Measurements from ENCODE around the gene LARP6.

LARP6 gene

DNA sequence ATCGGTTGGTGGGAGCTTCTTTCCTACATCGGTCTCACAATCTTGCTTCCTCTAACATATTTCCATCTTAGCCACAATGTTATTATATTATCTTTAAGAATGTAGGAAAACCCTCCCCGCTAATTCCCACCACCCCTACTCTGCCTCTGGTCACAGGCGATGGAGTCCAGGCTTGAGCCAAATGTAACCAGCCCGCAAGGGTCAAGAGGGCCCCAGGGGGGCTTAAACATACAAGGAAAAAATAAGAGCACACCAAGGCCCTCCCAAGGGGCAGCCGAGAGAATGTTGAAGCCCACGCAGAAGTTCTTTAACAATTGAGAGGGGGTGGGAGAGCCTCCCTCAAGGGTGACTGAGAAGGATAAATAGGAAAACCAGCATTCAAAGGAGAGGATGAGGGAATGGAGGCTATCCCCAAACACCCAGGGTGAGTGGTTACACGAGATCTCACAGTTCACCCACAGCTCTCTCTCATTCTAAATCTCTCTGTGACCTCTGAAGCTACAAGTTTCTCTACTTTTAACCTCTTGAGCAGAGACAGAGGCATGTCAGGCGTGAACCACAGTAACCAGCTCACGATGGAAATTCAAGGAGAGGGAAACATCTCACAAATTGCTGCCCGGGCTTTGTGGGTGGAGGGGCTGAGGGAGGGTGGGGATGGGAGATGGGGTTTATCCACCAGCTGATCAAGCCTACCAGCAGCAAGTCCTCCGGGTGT is 59.2 kb downstream of the LARP6 start:
- no peak for DNase-seq (ENCODE audit: low read depth)

DNA sequence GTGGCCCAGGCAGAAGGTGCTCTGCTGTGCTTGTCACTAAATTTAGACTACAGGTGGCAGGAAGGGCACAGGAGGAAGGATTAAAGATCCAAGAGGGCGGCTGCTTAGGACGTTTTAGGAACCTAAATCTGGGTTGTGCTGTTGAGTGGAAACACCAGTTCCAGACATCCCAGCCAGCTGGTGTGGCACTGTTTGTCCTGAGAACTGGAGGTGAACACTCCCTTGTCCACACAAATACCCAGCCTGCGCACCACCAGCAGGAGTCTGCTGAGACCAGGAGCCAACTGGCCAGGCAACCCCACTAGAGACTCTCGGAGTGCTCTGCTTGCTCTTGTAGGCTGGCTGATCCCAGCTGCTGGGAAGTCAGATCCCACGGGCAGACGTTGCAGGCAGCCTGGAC is 60.3 kb downstream of the LARP6 start:
- DNase-seq (ENCODE audit: low read depth): no peak

DNA sequence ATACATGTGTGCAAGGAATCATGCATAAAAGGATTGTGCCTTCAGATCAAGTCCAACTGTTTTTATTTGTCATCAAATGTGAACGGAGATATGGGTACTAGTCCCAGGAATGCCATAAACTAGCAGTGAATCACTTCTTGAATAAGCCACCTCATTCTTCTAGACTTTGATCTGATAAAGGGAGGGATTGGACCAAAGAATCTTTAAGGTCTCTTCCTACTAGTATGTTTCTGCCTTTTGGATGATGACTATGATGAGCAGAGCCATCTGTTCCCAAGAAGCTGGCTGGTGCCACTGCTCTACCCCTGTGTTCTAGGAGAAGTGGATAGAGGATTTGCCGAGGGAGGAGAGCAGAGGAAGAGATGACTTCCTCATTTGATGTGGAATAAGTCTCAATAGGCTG is 61.8 kb downstream of the LARP6 start:
- DNase-seq (ENCODE audit: low read depth): no peak

DNA sequence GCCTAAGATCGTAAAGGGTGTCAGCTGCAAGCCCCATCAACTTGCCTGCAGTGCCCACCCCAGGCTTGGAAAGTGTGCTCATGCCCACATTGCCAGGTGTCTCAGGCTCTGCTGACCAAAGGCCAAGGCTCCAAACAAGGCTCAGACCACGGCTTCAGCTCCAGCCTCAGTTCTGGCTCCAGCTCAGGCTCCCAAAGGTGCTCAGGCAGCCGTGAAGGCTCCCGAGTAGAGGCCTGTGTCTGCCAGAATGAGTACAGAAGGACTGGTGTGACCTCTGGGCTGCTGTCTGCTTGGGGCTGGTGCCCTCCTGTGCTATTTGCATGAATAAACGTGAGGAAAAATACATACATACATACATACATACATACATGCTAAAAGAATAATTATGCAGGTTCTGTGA is 62.7 kb downstream of the LARP6 start:
- DNase-seq (ENCODE audit: low read depth): no peak

DNA sequence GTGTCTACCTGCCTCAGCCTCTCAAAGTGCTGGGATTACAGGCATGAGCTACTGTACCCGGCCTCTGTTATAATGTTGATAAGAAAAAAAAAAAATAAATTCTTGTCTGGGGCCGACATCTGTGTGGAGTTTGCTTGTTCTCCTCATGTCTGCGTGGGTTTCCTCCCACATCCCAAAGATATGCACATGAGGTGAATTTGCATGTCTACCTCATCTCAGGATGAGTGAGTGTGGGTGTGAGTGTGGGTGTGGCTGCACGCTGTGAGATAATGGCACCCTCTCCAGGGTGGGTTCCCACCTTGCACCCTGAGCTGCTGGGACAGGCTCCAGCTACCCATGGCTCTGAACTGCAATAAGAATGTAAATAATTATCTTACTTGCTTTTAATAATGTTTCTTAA is 64.7 kb downstream of the LARP6 start:
- no peak for DNase-seq (ENCODE audit: low read depth)

DNA sequence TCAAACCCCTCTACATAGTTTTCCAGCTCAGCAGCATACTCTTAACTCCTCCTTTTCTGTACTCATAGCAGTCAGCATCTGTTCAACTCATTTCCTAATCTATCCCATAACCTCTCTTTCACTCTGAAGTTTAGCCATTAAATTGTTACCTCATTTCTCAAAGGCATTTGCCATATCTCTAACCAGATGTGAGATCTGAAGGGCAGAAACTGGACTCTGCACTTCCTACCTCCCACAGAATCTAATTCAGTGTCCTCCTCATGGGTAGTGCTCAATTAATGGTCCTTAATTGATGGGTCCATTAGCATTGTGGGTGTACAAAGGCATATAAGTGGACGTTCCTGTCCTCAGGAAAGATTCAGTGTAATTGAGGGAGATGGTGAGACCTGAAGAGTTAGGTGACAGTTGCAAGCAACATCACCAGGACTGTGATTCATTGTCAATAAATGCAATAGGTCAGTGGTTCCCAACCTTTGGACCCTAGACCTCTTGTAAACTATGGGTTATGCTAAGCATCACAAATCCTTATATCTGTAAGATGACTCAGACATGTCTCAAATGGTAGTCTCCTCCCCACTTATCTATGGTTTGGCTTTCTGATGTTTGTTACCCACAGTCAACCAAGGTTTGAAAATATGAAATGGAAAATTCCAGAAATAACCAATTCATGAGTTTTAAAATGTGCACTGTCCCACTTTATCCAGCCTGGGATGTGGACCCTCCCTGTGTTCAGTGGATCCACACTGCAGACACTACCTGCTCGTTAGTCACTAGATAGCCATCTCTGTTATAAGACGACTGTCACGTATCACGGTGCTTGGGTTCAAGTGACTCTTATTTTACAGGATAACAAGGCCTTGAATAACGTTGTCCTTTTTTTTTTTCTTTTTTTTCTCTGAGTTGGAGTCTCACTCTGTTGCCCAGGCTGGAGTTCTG is 65.6 kb downstream of the LARP6 start:
- DNase-seq (ENCODE audit: low read depth): no peak

DNA sequence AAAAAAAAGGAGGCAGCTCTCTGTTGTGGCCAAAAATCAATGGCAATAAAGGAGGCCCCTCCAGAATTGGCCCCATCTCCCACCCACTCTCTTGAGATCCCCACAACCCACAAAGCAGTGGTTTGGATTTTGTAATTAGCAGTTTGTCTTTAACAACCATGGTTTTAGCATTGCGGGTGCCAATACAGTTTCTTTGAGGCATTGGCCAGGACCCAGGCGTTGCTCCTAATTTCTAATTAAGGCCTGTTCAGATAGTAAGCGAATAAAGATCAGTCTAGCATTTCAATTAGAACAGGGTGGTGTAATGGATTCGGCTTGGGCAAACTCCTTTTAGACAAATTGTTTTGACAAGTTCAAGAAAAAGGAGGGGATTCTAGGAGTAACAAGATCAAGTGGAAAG is 67.0 kb downstream of the LARP6 start:
- no peak for DNase-seq (ENCODE audit: low read depth)

DNA sequence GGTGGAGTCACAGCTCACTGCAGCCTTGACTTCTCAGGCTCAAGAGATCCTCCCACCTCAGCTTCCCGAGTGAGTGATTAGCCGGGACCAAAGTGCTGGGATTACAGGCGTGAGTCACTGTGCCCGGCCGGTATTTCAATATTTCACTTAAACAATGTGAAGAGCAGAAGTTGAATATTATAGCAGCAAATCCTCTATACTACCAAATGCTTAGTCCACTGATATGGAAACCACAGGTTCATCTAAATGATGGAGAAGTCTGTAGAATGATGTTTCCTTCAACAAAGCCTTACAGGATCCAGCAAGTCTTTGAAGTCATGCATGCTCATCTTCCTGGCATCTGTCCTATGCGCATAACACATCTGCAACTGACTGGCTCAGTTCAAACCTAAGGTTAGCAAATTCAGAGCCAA is 70.3 kb downstream of the LARP6 start:
- DNase-seq (ENCODE audit: low read depth): no peak

DNA sequence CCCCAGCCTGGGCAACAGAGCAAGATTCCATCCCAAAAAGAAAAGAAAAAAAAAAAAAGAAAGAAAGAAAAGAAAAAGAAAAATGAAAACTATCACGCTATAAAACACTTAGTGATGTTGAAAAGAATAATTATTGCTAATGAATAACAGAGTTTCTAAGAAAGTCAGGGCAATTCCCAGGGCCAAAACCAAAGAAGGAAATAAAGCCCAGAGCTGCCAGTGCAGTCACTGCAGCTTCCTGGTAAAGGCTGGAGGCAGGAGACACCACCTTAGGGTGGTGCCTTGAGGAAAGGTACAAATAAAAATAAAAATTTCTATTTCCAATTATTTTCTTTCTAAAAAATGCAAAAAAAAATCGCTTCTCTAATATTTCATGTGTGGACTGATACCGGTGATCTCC is 70.9 kb downstream of the LARP6 start:
- DNase-seq (ENCODE audit: low read depth): no peak

DNA sequence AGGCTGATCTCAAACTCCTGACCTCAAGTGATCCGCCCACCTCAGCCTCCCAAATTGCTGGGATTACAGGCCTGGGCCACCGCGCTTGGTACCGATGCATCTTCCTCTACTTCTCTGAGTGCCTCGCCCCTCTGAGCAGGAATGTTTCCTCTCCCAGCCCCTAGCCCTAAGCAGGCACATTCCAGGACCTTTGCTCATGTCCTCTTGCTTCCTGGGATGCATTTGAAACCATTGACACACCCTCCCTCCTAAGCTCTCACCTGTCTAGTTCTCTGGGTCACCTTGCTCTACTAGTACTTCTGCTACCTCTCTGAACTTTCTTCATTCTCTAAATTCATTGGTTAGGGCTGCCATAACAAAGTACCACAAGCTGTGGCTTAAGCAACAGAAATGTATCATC is 72.7 kb downstream of the LARP6 start:
- no peak for DNase-seq (ENCODE audit: low read depth)

All from T follicular helper cell (primary cell).